GM23338 (cell line): ENCODE results near the gene N4BP2L1. TPM values are rescaled to one million over a fixed set of nuclear protein-coding genes. Genes with fewer than 3 reads are reported as not detected.
A peak's percentile ranks its signal among the peaks of the same experiment; 100 is the strongest.

Experiments used
- ATAC-seq: fragments of 200-7000 bp; cut with Tn5 transposase; 3 replicates; pipeline ENCODE4 v1.9.1; 2020
- DNase-seq: peaks from one replicate; pipeline ENCODE4 v3.0.0-alpha.2; 2015; ENCODE audit warnings: low spot score
- H2AFZ ChIP-seq: fragments of 200-600 bp; sonication (generic); 2 replicates; pipeline ENCODE4 v1.8.0; 2016; ENCODE audit warnings: antibody characterized with exemption, mild to moderate bottlenecking, moderate library complexity
- H3F3A ChIP-seq: fragments of 200-600 bp; sonication (generic); replicated peaks from 2 replicates; pipeline ENCODE4 v1.8.0; 2017; ENCODE audit warnings: antibody characterized with exemption, mixed run types, low read depth
- H3K27ac ChIP-seq: fragments of 200-600 bp; sonication (generic); 2 replicates; pipeline ENCODE4 v1.6.1; 2016; ENCODE audit warnings: low read depth
- H3K27me3 ChIP-seq: fragments of 200-600 bp; sonication (generic); 2 replicates; pipeline ENCODE4 v1.8.0; 2016; ENCODE audit warnings: mild to moderate bottlenecking, mixed run types, moderate library complexity; ENCODE audit not compliant: insufficient read depth
- H3K36me3 ChIP-seq: fragments of 200-600 bp; sonication (generic); 2 replicates; pipeline ENCODE4 v1.8.0; 2016; ENCODE audit warnings: mild to moderate bottlenecking; ENCODE audit not compliant: insufficient read depth
- H3K4me1 ChIP-seq: fragments of 200-600 bp; sonication (generic); 2 replicates; pipeline ENCODE4 v1.8.0; 2016; ENCODE audit warnings: mild to moderate bottlenecking, moderate library complexity; ENCODE audit not compliant: insufficient read depth
- H3K4me2 ChIP-seq: fragments of 200-600 bp; sonication (generic); 2 replicates; pipeline ENCODE4 v1.7.1; 2017; ENCODE audit warnings: mixed run types
- H3K4me3 ChIP-seq: fragments of 200-600 bp; sonication (generic); 2 replicates; pipeline ENCODE4 v1.6.1; 2016; ENCODE audit warnings: mixed run types
- H3K79me2 ChIP-seq: fragments of 200-600 bp; sonication (generic); replicated peaks from 2 replicates; pipeline ENCODE4 v1.8.0; 2017; ENCODE audit warnings: mild to moderate bottlenecking; ENCODE audit not compliant: insufficient read depth
- H3K9me2 ChIP-seq: fragments of 200-600 bp; sonication (generic); 2 replicates; pipeline ENCODE4 v1.8.0; 2017; ENCODE audit not compliant: insufficient read depth
- H4K20me1 ChIP-seq: fragments of 200-600 bp; sonication (generic); replicated peaks from 2 replicates; pipeline ENCODE4 v1.8.0; 2017; ENCODE audit warnings: mild to moderate bottlenecking; ENCODE audit not compliant: insufficient read depth
- H3K27ac Mint-ChIP-seq: 2 replicates; pipeline ENCODE4 v1.8.0; 2020; ENCODE audit warnings: inconsistent platforms, mild to moderate bottlenecking, moderate library complexity, mixed read lengths
- H3K27me3 Mint-ChIP-seq: 3 replicates; pipeline ENCODE4 v1.8.0; 2022; ENCODE audit warnings: low read depth, mild to moderate bottlenecking, moderate library complexity, mixed read lengths, inconsistent platforms; ENCODE audit not compliant: insufficient read depth, poor library complexity
- H3K36me3 Mint-ChIP-seq: 3 replicates; pipeline ENCODE4 v1.8.0; 2021; ENCODE audit warnings: low read depth, mild to moderate bottlenecking, inconsistent platforms, moderate library complexity, mixed read lengths
- H3K4me1 Mint-ChIP-seq: 3 replicates; pipeline ENCODE4 v1.8.0; 2020; ENCODE audit warnings: mild to moderate bottlenecking, inconsistent platforms, mixed read lengths
- H3K4me3 Mint-ChIP-seq: 3 replicates; pipeline ENCODE4 v1.8.0; 2021; ENCODE audit warnings: moderate library complexity, mild to moderate bottlenecking, inconsistent platforms, mixed read lengths
- H3K9me3 Mint-ChIP-seq: 3 replicates; pipeline ENCODE4 v1.8.0; 2020; ENCODE audit warnings: moderate library complexity, mild to moderate bottlenecking, inconsistent platforms, mixed read lengths
- CREB1 ChIP-seq: fragments of 250-450 bp; sonication (Bioruptor Pico); IDR thresholded peaks from 2 replicates; pipeline ENCODE4 v1.5.0; 2020; ENCODE audit warnings: low read depth, mild to moderate bottlenecking, moderate library complexity
- EZH2 ChIP-seq: fragments of 200-600 bp; sonication (generic); IDR thresholded peaks from one replicate; pipeline ENCODE4 v1.8.0; 2017; ENCODE audit warnings: antibody characterized with exemption, mild to moderate bottlenecking, low read depth; ENCODE audit not compliant: unreplicated experiment
- EZH2phosphoT487 ChIP-seq: fragments of 200-600 bp; sonication (generic); IDR thresholded peaks from one replicate; pipeline ENCODE4 v1.8.1; 2018; ENCODE audit warnings: antibody characterized with exemption; ENCODE audit not compliant: unreplicated experiment
- JUNB ChIP-seq: IDR thresholded peaks from one replicate; pipeline ENCODE4 v1.6.1; 2016; ENCODE audit warnings: antibody characterized with exemption; ENCODE audit not compliant: unreplicated experiment
- POLR2AphosphoS5 ChIP-seq: IDR thresholded peaks from 2 replicates; pipeline ENCODE4 v1.6.1; 2016; ENCODE audit warnings: antibody characterized with exemption, low read depth
- STAT1 ChIP-seq: IDR thresholded peaks from one replicate; pipeline ENCODE4 v1.6.1; 2016; ENCODE audit warnings: antibody characterized with exemption; ENCODE audit not compliant: unreplicated experiment
- ZNF114 ChIP-seq: fragments of 250-450 bp; sonication (Bioruptor Pico); IDR thresholded peaks from 2 replicates; pipeline ENCODE4 v1.5.0; 2020; ENCODE audit warnings: mild to moderate bottlenecking, moderate library complexity
- ZNF331 ChIP-seq: fragments of 250-450 bp; sonication (Bioruptor Pico); IDR thresholded peaks from 2 replicates; pipeline ENCODE4 v1.5.0; 2020; ENCODE audit warnings: low read depth, mild to moderate bottlenecking, moderate library complexity
- polyA plus RNA-seq: library from polyadenylated mRNA; unstranded; fragments of >200 nt; fragmentation: Nextera tagmentation; extraction: Ambion mirVana; gene quantifications from 2 replicates; pipeline ENCODE4 v1.2.1, GENCODE V29; 2016
- total RNA-seq: library from RNA; depleted of rRNA; stranded (reverse); fragments of >200 nt; shearing (Covaris generic); gene quantifications from 2 replicates; pipeline ENCODE4 v1.2.3, GENCODE V29; 2014
- TF ChIP-seq, protein P1 (sequence below), 2 experiments: fragments of 200-600 bp in 1 of 2; sonication (generic) in 1 of 2; conservative IDR thresholded peaks; 2 replicates each; pipeline versions ENCODE4 v1.5.1 to v1.6.1; 2016 to 2017; ENCODE audit warnings: antibody characterized with exemption in 2 of 2, low read depth in 2 of 2, mild to moderate bottlenecking in 2 of 2, moderate library complexity in 1 of 2
- TF ChIP-seq, protein P2 (sequence below): IDR thresholded peaks from one replicate; pipeline ENCODE4 v1.6.1; 2018; ENCODE audit warnings: antibody characterized with exemption; ENCODE audit not compliant: unreplicated experiment
- TF ChIP-seq, protein P3 (sequence below): IDR thresholded peaks from 2 replicates; pipeline ENCODE4 v1.6.1; 2016; ENCODE audit warnings: antibody characterized with exemption

N4BP2L1 gene
- total and polyA plus RNA-seq, 2 experiments from 2014 or later, result 3.3 to 4.1 TPM

DNA sequence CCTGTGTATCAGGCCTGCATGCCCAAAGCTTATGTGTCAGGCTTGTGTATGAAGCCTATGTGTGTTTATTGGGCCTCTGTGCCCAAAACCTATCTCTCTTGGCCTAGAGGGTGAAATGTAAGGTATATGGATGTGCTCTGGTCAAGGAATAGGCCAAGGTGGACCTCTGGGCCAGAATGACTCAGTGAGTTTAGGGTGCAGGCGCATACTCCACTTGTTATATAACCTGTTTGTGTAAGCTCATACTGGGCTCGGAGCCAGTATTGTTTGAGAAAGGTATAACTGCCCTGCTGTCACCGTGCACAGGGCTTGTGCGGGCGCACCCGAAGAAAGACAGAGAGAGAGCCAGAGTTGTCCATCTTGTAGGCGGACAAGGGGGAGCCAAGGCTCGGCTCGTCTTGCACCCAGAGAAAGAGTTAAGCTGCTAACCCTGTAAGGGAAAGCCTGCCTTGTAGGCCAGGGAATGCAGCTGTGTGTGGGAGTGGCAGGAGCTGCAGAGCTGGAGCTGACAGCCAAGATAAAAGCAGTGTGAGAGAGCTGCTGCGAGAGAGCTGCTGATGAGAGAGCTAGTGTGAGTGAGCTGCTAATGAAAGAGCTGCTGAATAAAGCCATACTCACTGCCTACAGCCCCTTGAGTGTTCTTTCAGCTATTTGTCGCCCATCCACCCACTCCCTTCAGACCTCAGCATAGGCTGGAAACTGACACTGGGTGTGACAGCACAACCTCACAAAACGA is 43.4 kb upstream of the N4BP2L1 start (continued):
- TF ChIP-seq EZH2 (no peak), CREB1 (CRISPR knock-in tag) (no peak), STAT1 (no peak), EZH2phosphoT487 (no peak), ZNF331 (no peak), POLR2AphosphoS5 (no peak), JUNB (no peak)
- TF ChIP-seq, protein P1, sequence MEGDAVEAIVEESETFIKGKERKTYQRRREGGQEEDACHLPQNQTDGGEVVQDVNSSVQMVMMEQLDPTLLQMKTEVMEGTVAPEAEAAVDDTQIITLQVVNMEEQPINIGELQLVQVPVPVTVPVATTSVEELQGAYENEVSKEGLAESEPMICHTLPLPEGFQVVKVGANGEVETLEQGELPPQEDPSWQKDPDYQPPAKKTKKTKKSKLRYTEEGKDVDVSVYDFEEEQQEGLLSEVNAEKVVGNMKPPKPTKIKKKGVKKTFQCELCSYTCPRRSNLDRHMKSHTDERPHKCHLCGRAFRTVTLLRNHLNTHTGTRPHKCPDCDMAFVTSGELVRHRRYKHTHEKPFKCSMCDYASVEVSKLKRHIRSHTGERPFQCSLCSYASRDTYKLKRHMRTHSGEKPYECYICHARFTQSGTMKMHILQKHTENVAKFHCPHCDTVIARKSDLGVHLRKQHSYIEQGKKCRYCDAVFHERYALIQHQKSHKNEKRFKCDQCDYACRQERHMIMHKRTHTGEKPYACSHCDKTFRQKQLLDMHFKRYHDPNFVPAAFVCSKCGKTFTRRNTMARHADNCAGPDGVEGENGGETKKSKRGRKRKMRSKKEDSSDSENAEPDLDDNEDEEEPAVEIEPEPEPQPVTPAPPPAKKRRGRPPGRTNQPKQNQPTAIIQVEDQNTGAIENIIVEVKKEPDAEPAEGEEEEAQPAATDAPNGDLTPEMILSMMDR (conservative IDR thresholded peaks at IDR 0.05; ENCODE audit: low read depth in 2 of 2), result no peak

DNA sequence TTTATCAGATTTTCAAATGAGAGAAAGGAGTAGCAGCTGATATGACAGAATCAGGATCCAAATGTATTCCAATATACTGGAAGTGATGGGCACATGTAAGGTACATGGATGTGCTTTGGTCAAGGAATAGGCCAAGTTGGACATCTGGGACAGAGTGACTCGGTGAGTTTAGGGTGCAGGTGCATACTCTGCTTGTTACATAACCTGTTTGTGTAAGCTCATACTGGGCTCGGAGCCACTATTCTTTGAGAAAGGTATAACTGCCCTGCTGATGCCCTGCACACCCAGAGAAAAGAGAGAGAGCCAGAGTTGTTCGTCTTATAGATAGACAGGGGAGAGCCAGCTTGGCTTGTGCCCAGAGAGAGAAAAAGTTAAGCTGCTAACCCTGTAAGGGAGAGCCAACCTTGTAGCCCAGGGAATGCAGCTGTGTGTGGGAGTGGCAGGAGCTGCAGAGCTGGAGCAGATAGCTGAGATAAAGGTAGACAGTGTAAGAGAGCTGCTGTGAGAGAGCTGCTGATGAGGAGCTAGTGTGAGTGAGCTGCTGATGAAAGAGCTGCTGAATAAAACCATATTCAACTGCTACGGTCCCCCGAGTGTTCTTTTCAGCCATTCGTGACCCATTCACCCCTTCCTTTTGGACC is 40.7 kb upstream of the N4BP2L1 start:
- H3K27me3 ChIP-seq, result no peaks in the 10 kb centered on the region
- no peak overlapping the region for H3K4me3 Mint-ChIP-seq
- H3F3A ChIP-seq, result no peaks in the 10 kb centered on the region
- no peaks in the 10 kb centered on the region; the same call in 2 of the 3 replicates for H3K36me3 Mint-ChIP-seq
- no peaks in the 10 kb centered on the region for H3K9me2 ChIP-seq
- H3K4me3 ChIP-seq, result no peak overlapping the region
- H3K27me3 Mint-ChIP-seq, result peaks cover 7% of the 10 kb centered on the region
- ATAC-seq, result no peak
- H3K4me1 ChIP-seq, result no peaks in the 10 kb centered on the region
- H3K36me3 ChIP-seq, result no peaks in the 10 kb centered on the region
- peak overlapping the region; percentile 4; the same call in 1 of the 2 replicates for H3K27ac Mint-ChIP-seq
- H2AFZ ChIP-seq, result no peak overlapping the region
- no peaks in the 10 kb centered on the region for H3K79me2 ChIP-seq
- H3K4me1 Mint-ChIP-seq, result no peaks in the 10 kb centered on the region
- H3K4me2 ChIP-seq, result no peak overlapping the region
- H4K20me1 ChIP-seq, result no peaks in the 10 kb centered on the region
- no peaks in the 10 kb centered on the region for H3K9me3 Mint-ChIP-seq
- H3K27ac ChIP-seq, result no peak overlapping the region
- DNase-seq, result no peak
- TF ChIP-seq, protein P2, sequence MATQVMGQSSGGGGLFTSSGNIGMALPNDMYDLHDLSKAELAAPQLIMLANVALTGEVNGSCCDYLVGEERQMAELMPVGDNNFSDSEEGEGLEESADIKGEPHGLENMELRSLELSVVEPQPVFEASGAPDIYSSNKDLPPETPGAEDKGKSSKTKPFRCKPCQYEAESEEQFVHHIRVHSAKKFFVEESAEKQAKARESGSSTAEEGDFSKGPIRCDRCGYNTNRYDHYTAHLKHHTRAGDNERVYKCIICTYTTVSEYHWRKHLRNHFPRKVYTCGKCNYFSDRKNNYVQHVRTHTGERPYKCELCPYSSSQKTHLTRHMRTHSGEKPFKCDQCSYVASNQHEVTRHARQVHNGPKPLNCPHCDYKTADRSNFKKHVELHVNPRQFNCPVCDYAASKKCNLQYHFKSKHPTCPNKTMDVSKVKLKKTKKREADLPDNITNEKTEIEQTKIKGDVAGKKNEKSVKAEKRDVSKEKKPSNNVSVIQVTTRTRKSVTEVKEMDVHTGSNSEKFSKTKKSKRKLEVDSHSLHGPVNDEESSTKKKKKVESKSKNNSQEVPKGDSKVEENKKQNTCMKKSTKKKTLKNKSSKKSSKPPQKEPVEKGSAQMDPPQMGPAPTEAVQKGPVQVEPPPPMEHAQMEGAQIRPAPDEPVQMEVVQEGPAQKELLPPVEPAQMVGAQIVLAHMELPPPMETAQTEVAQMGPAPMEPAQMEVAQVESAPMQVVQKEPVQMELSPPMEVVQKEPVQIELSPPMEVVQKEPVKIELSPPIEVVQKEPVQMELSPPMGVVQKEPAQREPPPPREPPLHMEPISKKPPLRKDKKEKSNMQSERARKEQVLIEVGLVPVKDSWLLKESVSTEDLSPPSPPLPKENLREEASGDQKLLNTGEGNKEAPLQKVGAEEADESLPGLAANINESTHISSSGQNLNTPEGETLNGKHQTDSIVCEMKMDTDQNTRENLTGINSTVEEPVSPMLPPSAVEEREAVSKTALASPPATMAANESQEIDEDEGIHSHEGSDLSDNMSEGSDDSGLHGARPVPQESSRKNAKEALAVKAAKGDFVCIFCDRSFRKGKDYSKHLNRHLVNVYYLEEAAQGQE, result no peak
- TF ChIP-seq, protein P3, sequence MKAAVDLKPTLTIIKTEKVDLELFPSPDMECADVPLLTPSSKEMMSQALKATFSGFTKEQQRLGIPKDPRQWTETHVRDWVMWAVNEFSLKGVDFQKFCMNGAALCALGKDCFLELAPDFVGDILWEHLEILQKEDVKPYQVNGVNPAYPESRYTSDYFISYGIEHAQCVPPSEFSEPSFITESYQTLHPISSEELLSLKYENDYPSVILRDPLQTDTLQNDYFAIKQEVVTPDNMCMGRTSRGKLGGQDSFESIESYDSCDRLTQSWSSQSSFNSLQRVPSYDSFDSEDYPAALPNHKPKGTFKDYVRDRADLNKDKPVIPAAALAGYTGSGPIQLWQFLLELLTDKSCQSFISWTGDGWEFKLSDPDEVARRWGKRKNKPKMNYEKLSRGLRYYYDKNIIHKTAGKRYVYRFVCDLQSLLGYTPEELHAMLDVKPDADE, result no peak
- TF ChIP-seq, protein P1 (conservative IDR thresholded peaks at IDR 0.05; ENCODE audit: low read depth in 2 of 2), result no peak
- TF ChIP-seq EZH2phosphoT487, result no peak
- no peak for TF ChIP-seq JUNB
- TF ChIP-seq EZH2, result no peak
- no peak for TF ChIP-seq ZNF114 (CRISPR knock-in tag)
- no peak for TF ChIP-seq ZNF331
- no peak for TF ChIP-seq STAT1
